NCI-H128 (cell line): ENCODE measurements around the gene CRB2.

Experiments used
- DNase-seq: peaks from one replicate; lab custom pipeline; 2025; ENCODE audit not compliant: unreplicated experiment; lab: John Stamatoyannopoulos, UW

CRB2 gene

DNA sequence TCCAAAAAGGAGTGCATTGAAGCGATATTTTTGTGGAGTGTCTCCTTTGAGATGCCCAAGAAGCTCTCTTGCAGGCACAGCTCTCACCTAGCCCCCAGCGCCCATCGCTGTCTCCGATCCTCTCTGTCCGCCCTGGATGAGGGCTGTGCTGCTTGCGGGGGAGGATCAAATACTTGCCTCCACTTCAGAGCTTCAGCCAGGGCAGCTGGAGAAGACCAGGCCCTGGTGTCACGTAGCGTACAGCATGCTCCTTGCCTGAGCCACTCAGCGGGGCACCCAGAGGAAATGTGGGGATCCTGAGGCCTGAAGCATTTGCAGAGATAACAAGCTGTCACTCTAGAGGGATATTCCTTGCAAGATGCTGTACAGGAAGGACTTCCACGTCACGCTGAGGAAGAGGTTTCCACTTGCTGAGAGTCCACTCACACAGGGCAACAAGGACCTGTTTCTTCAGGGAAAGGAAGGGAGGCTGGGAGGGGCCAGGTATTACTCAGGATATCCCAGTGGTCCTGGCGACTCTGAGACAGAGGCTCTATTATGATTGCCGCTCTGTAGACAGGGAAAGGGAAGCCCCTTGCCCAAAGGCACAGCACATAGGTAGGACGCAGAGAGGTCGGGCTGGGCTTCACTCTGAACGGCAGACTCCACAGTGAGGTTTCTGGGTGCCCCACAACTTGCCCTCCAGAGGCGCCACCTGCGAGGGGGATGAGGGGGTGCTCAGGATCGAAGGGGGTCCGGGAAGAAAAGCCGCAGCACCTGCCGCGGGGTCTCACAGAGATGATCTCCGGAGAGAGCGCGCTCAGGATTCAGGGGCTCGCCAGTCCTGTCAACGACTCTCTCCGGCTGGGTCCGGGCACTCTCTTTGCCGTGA lies 64.0 kb downstream of the CRB2 start:
- DNase-seq, result no peak

DNA sequence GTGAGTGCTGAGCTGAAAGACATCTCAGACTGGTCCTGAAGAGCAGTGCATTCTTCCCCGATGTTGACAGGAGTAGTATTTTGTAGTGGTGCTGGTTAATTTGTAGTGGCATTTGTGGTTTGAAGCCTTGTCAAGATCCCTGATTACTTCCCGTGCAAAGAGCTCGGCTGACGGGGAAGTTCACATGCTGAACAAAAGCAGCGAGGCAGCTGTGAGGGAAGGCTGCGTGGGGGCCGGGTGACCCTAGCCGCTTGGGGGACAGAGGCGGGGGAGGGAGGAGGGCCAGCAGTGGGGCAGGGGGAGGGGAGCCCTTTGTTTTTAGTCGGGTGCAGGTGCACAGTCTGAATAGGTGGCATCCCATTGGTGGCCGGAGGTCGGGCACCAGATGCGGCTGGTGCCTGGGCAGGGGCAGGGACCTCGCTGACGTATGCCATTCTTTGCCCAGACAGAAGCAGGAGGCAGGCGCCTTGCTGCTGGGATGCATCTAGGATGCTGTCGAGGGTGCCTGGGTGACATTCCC lies 64.7 kb downstream of the CRB2 start:
- no peak for DNase-seq

DNA sequence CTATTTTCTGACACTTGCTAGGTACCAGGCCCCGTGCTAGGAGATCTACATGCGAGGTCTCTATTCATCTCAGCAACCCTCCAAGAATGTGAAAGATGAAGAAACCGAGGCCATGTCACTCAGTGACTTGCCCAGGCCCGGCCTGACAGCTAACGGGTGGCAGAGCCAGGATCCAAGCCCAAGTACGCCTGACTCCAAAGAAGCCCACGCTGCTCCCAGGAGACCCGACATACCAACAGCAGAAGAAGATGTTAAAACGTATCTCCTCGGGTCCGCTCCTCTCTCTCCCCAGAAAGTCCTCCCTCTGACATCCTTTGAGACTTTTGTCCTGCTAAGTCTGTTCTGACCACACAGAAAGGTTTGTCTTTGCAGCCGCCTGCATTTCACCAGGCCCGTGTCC lies 65.2 kb downstream of the CRB2 start:
- no peak for DNase-seq

- DNase-seq, result no peak
Measured at GRCh38 chr9:123421801-123422455, 65.9 kb downstream of the CRB2 start.

GRCh38 chr9:123422635-123423310 lies 66.8 kb downstream of the CRB2 start:
- no peak for DNase-seq

- DNase-seq, result no peak
Measured at GRCh38 chr9:123423311-123423640, 67.3 kb downstream of the CRB2 start.

GRCh38 chr9:123424131-123424530 lies 68.1 kb downstream of the CRB2 start:
- no peak for DNase-seq

- DNase-seq, result no peak
Measured at GRCh38 chr9:123424552-123425225, 68.7 kb downstream of the CRB2 start.

- DNase-seq, result no peak
Measured at GRCh38 chr9:123425261-123425821, 69.3 kb downstream of the CRB2 start.

GRCh38 chr9:123425836-123426365 lies 69.9 kb downstream of the CRB2 start:
- no peak for DNase-seq

DNA sequence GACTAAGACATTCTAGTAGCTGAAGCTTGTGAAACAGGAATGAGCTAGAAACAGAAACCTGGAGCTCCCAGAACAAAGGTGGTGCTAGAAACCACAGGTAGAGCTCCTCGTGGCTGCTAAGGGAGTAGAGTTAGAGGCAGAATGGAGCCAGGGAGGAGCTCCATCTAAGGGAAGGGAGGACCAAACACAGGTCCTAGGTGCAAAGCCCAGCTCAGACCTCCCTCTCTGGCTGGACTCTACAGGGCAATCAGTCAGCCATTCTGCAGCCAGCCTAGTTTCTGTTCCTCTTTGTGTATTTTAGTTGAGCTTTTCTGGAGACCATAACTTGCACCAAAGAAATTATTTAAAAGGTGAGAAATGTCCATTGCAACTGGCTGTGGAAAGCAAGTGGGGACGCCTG lies 70.4 kb downstream of the CRB2 start:
- DNase-seq, result no peak
